RCC 7860 (cell line): ENCODE measurements around the gene RIOK3.

Source experiments
- DNase-seq: peaks from one replicate; pipeline ENCODE4 v3.0.0-alpha.2; 2015; ENCODE audit warnings: low spot score
- FAIRE-seq: peaks from 2 replicates; lab custom pipeline; 2012; peaks lifted over from hg19 to GRCh38; lab: Jason Lieb, UNC

Gene RIOK3

DNA sequence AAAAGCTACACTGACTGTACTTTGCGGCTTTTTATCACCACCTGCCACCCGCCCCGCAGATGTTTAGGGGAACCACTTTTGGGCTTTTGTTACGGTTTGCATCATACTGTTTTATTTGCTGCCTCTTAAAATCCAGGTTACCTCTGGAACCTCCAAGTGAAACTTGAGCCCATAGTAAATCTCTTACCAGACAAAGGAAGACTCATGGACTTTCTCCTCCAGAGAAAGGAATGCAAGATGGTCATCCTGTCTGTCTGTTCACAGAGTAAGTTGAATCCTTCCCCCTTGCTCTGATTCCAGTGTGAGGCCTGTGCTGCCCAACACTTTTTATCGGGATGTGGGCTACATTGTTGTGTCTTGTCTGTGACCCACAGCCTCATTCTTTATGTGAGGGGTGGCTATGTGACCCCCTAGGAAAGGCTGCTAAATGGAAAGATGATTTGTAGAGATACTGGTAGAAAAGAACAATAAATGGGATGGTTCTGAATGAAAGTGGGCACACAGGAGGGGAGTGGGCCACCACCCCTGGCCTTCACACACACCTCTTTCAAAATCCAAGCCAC, 73.5 kb downstream of the RIOK3 start:
- FAIRE-seq: no peak
- no peak for DNase-seq

DNA sequence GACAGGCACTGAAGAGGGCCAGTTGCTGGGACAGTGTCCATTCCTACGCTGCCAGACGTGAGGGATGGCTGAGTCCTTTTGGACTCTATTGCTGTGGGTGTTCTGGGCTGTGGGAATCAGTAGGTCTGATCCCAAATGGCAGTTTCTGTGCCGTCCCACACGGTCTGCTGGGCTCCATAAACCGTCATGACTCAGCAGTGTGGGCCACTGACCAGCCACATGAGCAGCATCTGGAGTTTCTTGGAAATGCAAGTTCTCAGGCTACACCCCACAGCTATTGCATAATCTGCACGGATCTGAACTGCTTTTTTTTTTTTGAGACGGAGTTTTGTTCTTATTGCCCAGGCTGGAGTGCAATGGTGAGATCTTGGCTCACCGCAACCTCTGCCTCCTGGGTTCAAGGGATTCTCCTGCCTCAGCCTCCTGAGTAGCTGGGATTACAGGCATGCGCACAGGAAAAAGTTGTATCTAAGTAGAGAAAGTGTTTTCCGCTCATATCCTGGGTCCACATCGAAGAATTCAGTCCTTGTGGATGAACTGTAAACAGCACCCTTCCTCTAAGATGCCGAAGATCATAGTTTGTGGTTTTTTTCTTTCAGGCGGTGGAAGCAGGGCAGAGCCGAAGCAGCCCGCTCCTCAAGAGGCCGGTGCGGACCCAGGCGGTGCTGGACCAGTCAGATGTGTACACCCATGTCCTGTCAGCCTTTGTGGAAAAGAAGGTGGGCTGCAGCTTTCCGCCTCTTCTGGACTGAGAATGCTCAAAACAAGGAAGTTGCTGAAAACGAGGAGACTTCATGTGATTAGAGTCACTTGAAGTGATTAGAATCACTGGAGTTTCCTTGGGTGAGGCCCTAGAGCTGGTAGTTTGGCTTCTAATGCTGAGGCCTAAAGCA, 75.7 kb downstream of the RIOK3 start:
- DNase-seq (peak; percentile 89), FAIRE-seq (peak; percentile 88)

DNA sequence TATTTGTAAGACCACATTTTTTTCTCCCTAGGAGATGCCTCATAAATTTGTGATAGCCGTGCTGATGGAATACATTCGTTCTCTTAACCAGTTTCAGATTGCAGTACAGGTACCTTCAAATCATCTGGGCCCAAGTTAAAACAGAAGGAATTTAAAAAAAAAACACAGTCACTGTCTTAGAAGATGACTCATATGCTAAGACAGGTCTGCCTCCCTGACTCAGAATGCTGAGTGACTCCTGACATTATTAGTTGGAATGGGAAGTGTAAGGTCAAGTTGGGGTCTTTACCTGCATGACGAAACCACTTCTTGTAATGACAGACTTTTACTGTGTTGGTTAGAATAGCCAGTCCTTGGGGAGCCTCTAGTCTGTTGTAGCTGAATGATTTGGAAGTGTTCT, 76.5 kb downstream of the RIOK3 start:
- DNase-seq: peak; percentile 90
- peak; percentile 96 for FAIRE-seq

DNA sequence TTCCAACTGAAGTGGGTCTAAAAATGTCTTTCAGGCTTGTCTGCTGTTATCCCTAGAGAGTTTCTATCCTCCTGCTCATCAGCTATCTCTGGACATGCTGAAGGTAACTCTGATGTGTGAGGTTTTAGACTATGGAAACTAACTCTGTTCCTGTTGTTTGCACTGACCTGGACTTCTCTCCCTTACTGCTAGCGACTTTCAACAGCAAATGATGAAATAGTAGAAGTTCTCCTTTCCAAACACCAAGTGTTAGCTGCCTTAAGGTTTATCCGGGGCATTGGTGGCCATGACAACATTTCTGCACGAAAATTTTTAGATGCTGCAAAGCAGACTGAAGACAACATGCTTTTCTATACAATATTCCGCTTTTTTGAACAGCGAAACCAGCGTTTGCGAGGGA, 77.1 kb downstream of the RIOK3 start:
- FAIRE-seq: no peak
- DNase-seq: no peak

DNA sequence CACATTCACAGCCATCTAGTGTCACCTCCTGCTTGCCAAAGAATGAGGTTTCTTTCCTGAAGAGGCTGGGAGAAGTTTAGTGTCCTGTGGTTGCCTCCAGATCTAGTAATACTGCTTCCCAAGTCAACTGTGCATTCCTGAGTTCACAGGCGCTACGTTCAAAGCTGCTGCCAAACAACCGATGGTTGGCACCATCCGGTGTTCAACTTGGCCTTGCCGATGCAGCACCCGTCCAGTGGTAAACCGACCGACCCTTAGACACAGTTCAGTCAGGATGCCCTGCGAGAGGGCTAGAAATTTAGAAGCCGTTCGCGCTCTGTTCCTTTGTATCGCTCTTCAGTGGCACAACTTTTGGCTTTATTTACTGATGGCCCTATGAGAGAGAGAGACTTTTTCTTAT, 78.8 kb downstream of the RIOK3 start:
- FAIRE-seq: no peak
- no peak for DNase-seq
